NB4 (cell line): ENCODE measurements around the gene KAZN.

Source experiments
- POLR2A ChIP-seq: IDR thresholded peaks from 2 replicates; pipeline ENCODE4 v1.6.1; 2011; ENCODE audit warnings: mild to moderate bottlenecking; ENCODE audit not compliant: insufficient read length; ENCODE audit errors: extremely low read depth
- TF ChIP-seq, protein P1 (sequence below): IDR thresholded peaks from one replicate; pipeline ENCODE4 v1.5.1; 2012; ENCODE audit warnings: low read depth, low read length
- TF ChIP-seq, protein P2 (sequence below): IDR thresholded peaks from 2 replicates; pipeline ENCODE4 v1.6.1; 2011; ENCODE audit warnings: low read depth, low read length

DNA sequence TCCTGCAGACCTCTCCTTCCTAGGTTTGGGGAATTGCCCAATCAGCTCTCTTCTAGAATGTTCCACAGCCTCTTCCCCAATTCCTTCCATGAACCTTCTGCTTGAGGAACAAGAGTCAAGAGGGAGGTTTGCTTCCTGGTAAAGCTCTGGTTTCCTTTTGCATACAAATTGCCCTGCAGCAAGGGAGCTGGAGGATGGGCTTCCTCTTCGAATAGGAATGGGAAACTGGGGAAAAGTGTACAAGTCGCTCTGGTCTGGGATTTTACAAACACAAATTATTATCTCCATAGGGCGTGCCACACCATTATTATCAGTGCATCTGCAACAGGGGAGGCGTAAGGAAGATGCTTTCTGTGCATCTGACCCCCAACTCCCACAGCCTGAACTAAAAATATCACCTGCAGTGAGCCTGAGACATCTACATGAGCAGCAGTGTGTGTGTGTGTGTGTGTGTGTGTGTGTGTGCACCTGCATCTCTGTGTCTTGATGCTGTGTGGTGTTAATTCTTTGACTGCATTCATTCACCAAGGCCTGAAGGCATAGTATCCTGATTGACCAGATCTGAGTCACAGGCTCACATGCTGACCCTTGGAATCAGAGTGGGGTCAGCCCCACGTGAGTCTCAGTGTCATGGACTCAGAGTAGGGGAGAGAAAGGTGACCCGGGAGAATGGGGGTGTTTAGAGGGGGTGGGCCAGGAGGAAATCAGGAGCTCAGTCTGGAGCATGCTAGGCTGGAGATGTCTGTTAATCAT, 272.9 kb downstream of the KAZN start:
- TF ChIP-seq, protein P1, sequence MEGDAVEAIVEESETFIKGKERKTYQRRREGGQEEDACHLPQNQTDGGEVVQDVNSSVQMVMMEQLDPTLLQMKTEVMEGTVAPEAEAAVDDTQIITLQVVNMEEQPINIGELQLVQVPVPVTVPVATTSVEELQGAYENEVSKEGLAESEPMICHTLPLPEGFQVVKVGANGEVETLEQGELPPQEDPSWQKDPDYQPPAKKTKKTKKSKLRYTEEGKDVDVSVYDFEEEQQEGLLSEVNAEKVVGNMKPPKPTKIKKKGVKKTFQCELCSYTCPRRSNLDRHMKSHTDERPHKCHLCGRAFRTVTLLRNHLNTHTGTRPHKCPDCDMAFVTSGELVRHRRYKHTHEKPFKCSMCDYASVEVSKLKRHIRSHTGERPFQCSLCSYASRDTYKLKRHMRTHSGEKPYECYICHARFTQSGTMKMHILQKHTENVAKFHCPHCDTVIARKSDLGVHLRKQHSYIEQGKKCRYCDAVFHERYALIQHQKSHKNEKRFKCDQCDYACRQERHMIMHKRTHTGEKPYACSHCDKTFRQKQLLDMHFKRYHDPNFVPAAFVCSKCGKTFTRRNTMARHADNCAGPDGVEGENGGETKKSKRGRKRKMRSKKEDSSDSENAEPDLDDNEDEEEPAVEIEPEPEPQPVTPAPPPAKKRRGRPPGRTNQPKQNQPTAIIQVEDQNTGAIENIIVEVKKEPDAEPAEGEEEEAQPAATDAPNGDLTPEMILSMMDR: no peak
- no peak for TF ChIP-seq POLR2A
- TF ChIP-seq, protein P2, sequence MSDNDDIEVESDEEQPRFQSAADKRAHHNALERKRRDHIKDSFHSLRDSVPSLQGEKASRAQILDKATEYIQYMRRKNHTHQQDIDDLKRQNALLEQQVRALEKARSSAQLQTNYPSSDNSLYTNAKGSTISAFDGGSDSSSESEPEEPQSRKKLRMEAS: no peak
